ENCODE measurements around the gene GRM7.

Gene GRM7

GRCh38 chr3:6915898-6916297, 55.0 kb downstream of the GRM7 start:
- TF ChIP-seq GATA2 (IDR thresholded peaks at IDR 0.05; ENCODE audit: low read depth, low read length) (no peak), GATA3 (IDR thresholded peaks at IDR 0.05; ENCODE audit: low read depth, low read length) (no peak)

- no peak for TF ChIP-seq GATA3 (IDR thresholded peaks at IDR 0.05; ENCODE audit: low read depth, low read length)
- TF ChIP-seq GATA2 (IDR thresholded peaks at IDR 0.05; ENCODE audit: low read depth, low read length), result no peak
These were observed 60.2 kb downstream of the GRM7 start for GRCh38 chr3:6921066-6921465.

DNA sequence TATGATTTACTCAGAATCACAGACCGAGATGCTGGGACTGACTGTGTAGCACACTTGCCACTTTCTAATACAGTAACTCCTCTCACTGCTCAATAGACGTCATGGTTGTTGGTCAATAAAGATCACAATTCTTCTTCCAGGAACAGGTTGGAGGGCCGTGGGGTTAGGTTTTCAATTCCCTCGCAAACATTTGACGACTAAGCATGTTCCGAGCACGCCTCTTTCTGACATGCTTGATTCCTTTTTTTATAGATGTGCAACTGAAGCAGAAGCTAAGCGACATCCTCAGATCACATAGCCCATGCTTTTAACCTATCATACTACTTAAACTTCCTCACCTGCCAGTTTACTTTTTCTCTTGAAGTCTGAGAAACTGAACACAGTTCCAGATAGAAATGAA, 61.0 kb downstream of the GRM7 start:
- TF ChIP-seq GATA3 (IDR thresholded peaks at IDR 0.05; ENCODE audit: low read depth, low read length) (no peak), GATA2 (IDR thresholded peaks at IDR 0.05; ENCODE audit: low read depth, low read length) (no peak)

- TF ChIP-seq GATA2 (IDR thresholded peaks at IDR 0.05; ENCODE audit: low read depth, low read length) (no peak), GATA3 (IDR thresholded peaks at IDR 0.05; ENCODE audit: low read depth, low read length) (no peak)
These were observed 67.1 kb downstream of the GRM7 start for GRCh38 chr3:6928064-6928463.

- TF ChIP-seq GATA2 (IDR thresholded peaks at IDR 0.05; ENCODE audit: low read depth, low read length), result no peak
- no peak for TF ChIP-seq GATA3 (IDR thresholded peaks at IDR 0.05; ENCODE audit: low read depth, low read length)
These were observed 69.0 kb downstream of the GRM7 start for GRCh38 chr3:6929918-6930317.

DNA sequence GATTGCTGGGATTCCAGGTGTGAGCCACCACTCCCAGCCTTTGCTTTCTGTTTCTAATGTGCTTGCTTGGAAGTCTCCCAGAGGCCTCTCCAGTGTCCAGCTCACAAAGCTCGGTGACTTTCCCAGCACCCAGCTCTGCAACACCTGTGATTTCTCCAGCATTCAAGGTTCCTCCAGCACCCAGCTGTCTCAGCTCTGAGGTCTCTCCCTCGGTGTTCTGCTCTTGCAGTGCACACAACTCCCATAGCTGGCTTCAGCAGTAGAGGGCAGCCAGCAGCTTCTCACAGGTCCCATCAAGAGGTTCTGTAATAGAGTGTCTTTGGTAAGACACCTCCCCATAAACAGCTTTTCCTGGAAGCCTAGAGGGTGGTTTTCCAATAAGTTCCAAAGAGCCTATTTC, 75.1 kb downstream of the GRM7 start:
- TF ChIP-seq GATA2 (IDR thresholded peaks at IDR 0.05; ENCODE audit: low read depth, low read length) (no peak), GATA3 (IDR thresholded peaks at IDR 0.05; ENCODE audit: low read depth, low read length) (no peak)

- TF ChIP-seq GATA3 (IDR thresholded peaks at IDR 0.05; ENCODE audit: low read depth, low read length), result no peak
- TF ChIP-seq GATA2 (IDR thresholded peaks at IDR 0.05; ENCODE audit: low read depth, low read length), result no peak
These were observed 101.9 kb downstream of the GRM7 start for GRCh38 chr3:6962801-6963200.

- no peak for TF ChIP-seq GATA2 (IDR thresholded peaks at IDR 0.05; ENCODE audit: low read depth, low read length)
- TF ChIP-seq GATA3 (IDR thresholded peaks at IDR 0.05; ENCODE audit: low read depth, low read length), result no peak
These were observed 105.0 kb downstream of the GRM7 start for GRCh38 chr3:6965881-6966280.

DNA sequence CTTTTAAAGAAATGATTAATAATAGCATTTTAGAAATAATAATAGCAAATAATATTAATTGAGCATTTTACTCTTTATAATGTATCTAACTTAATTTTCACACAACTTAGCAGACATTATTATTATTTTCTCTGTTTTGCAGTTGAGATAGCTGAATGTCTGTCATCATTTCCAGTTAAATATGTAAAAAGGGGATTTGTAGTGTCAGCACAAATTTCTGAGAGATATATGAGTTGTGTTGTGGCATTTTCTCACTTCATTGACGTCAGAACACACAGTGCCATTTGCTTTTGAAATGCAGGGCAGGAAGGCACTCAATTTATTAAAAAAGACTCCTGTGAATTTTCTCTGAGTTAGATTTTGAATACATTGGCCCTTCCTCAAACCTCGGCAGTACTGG, 111.0 kb downstream of the GRM7 start:
- TF ChIP-seq GATA3 (IDR thresholded peaks at IDR 0.05; ENCODE audit: low read depth, low read length), result no peak

GRCh38 chr3:6985848-6986247, 124.9 kb downstream of the GRM7 start:
- no peak for TF ChIP-seq GATA3 (IDR thresholded peaks at IDR 0.05; ENCODE audit: low read depth, low read length)
- TF ChIP-seq GATA2 (IDR thresholded peaks at IDR 0.05; ENCODE audit: low read depth, low read length), result no peak

DNA sequence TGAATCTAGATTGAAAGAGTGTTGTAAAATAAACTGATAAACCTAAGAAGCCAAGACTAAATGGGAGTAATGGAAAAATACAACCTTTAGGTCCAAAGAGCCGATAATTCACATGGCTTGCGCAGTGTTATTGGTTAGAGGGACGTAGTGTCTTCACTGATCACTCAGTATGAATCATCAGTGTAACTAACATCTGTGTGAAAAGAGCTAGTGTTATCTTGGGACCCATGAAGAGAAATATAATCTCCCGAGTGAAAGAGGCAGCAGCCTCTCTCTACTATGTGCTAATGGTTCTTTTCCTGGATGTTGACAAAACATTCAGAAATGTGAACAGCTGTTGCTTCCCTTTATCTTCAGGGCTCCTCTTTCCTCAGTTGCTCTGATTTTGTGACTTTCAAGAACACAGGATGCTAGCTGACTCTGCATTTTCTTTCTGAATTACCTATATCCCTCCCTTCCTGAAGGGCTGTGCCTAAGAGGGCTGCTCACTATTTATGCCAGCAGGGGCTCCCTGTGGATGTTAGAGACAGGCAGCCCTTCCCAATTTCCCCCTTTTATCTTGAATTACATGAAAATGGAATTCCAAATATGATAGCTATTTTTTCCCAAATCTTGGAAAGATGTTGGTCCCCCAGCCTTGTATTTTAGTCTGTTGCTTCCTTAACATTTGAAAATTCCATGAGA, 128.8 kb downstream of the GRM7 start:
- TF ChIP-seq GATA2 (IDR thresholded peaks at IDR 0.05; ENCODE audit: low read depth, low read length), result no peak
- no peak for TF ChIP-seq GATA3 (IDR thresholded peaks at IDR 0.05; ENCODE audit: low read depth, low read length)

GRCh38 chr3:6994081-6994668, 133.3 kb downstream of the GRM7 start:
- TF ChIP-seq GATA2 (IDR thresholded peaks at IDR 0.05; ENCODE audit: low read depth, low read length) (no peak), GATA3 (IDR thresholded peaks at IDR 0.05; ENCODE audit: low read depth, low read length) (no peak)

DNA sequence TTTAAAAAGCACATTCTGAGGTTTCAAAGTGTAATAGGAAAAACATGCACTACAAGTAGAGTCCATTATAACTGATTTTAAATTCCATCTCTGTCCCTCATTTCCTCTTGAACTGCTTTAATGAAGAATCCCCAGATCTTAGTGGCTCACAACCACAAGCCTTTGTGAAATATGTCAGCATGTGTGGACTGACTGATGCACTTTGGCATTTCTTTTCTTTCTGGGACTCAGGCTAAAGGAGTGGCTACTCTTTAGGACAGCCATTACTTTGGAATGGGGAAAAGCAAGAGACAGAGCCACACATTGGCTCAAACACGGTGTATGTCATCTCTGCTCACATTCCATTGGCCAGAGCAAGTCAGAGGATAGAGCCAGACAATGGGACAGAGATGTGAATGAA, 139.6 kb downstream of the GRM7 start:
- TF ChIP-seq GATA3 (IDR thresholded peaks at IDR 0.05; ENCODE audit: low read depth, low read length), result no peak
- TF ChIP-seq GATA2 (IDR thresholded peaks at IDR 0.05; ENCODE audit: low read depth, low read length), result no peak

GRCh38 chr3:7001370-7001769, 140.5 kb downstream of the GRM7 start:
- TF ChIP-seq GATA2 (IDR thresholded peaks at IDR 0.05; ENCODE audit: low read depth, low read length) (no peak), GATA3 (IDR thresholded peaks at IDR 0.05; ENCODE audit: low read depth, low read length) (no peak)

DNA sequence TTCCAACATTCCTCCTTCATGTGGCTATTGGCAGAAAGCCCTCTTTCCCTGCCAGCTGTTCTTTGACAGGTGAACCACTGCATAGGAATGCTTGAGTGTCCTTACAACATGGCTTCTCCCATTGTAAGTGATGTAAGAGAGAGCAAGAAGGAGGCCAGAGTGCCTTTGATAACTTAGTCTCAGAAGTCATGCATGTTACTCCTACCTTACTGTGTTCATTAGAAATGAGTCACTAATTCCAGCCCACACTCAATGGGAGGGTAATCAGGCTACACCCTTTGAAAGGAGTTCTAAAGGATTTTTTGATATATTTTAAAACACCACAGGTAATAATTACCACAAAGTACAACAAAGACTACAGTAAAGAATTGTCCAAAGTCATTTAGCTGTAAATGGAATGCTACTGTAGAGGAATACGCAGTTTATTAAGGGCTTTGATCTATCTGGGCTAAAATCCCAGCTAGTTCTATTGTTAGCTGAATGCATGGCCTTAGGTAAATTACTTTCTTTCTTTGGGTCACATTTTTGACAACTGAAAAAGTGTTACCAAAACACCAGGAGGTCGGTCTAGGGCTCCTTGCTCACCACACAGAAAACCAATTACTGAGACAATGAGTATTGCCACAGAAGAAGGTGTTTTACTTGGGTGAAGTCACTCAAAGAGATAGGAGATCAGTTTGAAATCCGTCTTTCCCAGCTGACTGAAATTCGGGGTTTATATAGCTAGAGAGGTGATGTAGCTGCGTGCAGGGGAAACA, 154.9 kb downstream of the GRM7 start:
- no peak for TF ChIP-seq GATA3 (IDR thresholded peaks at IDR 0.05; ENCODE audit: low read depth, low read length)
- TF ChIP-seq GATA2 (IDR thresholded peaks at IDR 0.05; ENCODE audit: low read depth, low read length), result no peak

All from SH-SY5Y (cell line).